Measurements from ENCODE around the gene ATP6V1G2. TPM values are rescaled to one million over a fixed set of nuclear protein-coding genes. Genes with fewer than 3 reads are reported as not detected.

The ATP6V1G2 gene
- total RNA-seq, 2 experiments from 2014 or later = 0.86 to 1.1 TPM

DNA sequence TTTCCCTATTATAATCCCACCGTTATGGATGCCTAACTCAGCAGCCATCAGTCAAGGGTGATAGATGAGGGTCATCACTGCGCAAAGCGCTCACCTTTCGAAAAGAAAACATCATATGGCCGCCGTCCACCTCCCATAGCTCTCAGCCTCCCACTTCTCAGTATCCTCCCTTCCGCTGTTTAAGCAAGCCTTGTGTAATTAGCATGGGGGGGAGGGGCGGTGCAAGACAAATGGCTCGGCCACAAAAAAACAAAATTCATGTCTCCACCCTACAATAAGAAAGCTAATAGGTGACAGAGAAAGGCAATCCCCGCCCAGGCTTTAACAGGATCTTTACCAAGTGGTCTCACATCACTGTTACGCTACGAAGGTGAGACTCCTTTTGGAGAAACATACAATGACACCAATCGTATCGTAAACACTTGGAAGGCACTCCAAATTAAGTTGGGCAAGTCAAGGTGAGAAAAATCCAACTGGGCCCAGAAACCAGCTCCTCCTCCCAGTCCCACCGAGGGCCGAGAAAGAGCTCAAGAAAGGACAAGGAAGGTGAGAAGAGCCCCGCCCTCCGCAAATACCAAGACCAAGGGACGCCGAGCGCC is 5.2 kb downstream of the ATP6V1G2 start:
- Mint-ChIP-seq H3K27me3 (no peaks in the 10 kb centered on the region), H3K27ac (peak overlapping the region; percentile 95), H3K4me1 (ENCODE audit: low read depth) (peaks cover 43% of the 10 kb centered on the region), H3K36me3 (ENCODE audit: low read depth) (peaks cover 48% of the 10 kb centered on the region), H3K4me3 (peak overlapping the region; percentile 81), H3K9me3 (no peaks in the 10 kb centered on the region)
- intact Hi-C loops (cut with micrococcal nuclease) = loop anchor here (2.0 to 10.0 kb wide), 3 partner anchors 48 to 194 kb away; partner anchors contain the start of genes C6orf47, CLIC1, CSNK2B and GPANK1
- DNase-seq (peak; percentile 81), ATAC-seq (peak; percentile 29)
- CTCF ChIA-PET = interaction anchor here (1.0 to 56.2 kb wide), 8 partner anchors 9 to 141 kb away, joined by 5 to 2542 read pairs (median 6); partner anchors contain the start of genes LST1, LTB, NCR3 and TNF
- POLR2A ChIA-PET = interaction anchor here (0.6 to 6.0 kb wide), 47 partner anchors 10 to 1312 kb away, joined by 3 to 97 read pairs (median 4); partner anchors contain the start of genes AIF1, C6orf47, CSNK2B and DXO
- TF ChIP-seq, protein P1, sequence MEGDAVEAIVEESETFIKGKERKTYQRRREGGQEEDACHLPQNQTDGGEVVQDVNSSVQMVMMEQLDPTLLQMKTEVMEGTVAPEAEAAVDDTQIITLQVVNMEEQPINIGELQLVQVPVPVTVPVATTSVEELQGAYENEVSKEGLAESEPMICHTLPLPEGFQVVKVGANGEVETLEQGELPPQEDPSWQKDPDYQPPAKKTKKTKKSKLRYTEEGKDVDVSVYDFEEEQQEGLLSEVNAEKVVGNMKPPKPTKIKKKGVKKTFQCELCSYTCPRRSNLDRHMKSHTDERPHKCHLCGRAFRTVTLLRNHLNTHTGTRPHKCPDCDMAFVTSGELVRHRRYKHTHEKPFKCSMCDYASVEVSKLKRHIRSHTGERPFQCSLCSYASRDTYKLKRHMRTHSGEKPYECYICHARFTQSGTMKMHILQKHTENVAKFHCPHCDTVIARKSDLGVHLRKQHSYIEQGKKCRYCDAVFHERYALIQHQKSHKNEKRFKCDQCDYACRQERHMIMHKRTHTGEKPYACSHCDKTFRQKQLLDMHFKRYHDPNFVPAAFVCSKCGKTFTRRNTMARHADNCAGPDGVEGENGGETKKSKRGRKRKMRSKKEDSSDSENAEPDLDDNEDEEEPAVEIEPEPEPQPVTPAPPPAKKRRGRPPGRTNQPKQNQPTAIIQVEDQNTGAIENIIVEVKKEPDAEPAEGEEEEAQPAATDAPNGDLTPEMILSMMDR (IDR thresholded peaks at IDR 0.05) = no peak

DNA sequence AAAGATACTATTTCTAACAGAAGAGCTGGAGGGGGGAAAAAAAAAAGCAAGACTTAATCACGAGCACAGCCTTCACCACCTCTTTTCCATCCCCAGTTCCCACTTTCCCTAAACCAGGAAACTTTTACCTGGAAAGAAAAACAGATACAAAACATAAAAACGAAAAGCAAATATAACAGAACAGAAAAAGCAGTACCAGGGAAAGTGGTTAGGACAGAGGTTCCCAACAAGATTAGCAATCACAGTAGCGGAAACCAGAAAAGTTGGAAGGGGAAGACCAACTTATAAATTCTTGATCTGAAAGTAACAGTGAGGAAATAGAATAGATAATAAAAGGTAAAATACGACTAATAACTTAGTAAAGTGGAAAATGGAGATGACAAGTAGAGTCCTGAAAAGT is 5.8 kb downstream of the ATP6V1G2 start:
- TF ChIP-seq, protein P1 (IDR thresholded peaks at IDR 0.05) = no peak
- POLR2A ChIA-PET = interaction anchor here (0.8 to 6.0 kb wide), 24 partner anchors 9 to 1313 kb away, joined by 3 to 97 read pairs (median 6); partner anchors contain the start of genes C6orf47, DXO, GPANK1 and LSM2
- DNase-seq = no peak
- intact Hi-C loops (cut with micrococcal nuclease) = loop anchor here (2.0 to 10.0 kb wide), 3 partner anchors 48 to 194 kb away; partner anchors contain the start of genes C6orf47, CLIC1, CSNK2B and GPANK1
- no peaks in the 10 kb centered on the region for H3K27me3 Mint-ChIP-seq
- CTCF ChIA-PET = interaction anchor here (1.2 to 56.2 kb wide), 6 partner anchors 10 to 82 kb away, joined by 5 to 2542 read pairs (median 12); partner anchors contain the start of genes LST1, LTB, NCR3 and TNF
- H3K4me3 Mint-ChIP-seq = peak overlapping the region; percentile 81
- no peaks in the 10 kb centered on the region for H3K9me3 Mint-ChIP-seq
- peaks cover 53% of the 10 kb centered on the region for H3K36me3 Mint-ChIP-seq (ENCODE audit: low read depth)
- peak overlapping the region; percentile 95 for H3K27ac Mint-ChIP-seq
- H3K4me1 Mint-ChIP-seq (ENCODE audit: low read depth) = peaks cover 43% of the 10 kb centered on the region
- ATAC-seq = no peak

DNA sequence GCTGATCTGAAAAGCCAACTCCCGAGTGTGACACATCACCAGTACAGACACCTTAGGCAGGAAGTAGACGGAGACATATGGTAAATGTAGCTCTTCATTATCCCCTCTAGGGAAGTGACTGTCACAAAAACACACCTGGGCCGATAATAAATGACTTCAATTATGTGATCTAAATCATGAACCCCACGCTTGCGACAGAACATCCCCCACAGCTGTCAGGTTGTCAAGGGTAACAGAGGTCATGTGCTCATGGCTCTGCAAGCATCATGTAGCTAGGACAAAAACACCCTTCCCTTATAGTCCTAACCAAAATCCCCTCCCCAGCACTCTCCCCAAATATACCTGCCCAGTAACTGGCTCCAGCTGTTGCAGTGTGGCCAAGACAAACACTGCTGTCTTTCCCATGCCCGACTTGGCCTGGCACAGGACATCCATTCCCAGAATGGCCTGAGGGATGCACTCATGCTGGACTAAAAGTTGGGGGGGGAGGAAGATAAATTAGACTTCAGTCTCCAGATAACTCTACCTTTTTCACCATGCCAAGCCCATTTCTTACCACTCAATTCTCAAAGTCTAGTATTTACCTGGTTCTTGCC is 7.5 kb downstream of the ATP6V1G2 start:
- CTCF ChIA-PET = interaction anchor here (1.3 to 56.2 kb wide), 3 partner anchors 44 to 53 kb away, joined by 6 to 2542 read pairs (median 12); partner anchors contain the start of genes LST1, LTB, NCR3 and TNF
- Mint-ChIP-seq H3K27me3 (no peaks in the 10 kb centered on the region), H3K4me3 (peak overlapping the region; percentile 81), H3K4me1 (ENCODE audit: low read depth) (peaks cover 52% of the 10 kb centered on the region), H3K36me3 (ENCODE audit: low read depth) (peaks cover 70% of the 10 kb centered on the region), H3K27ac (peak overlapping the region; percentile 95), H3K9me3 (no peaks in the 10 kb centered on the region)
- intact Hi-C loops (cut with micrococcal nuclease) = no loop called here
- POLR2A ChIA-PET = interaction anchor here (0.6 to 6.0 kb wide), 12 partner anchors 9 to 113 kb away, joined by 3 to 97 read pairs (median 4); partner anchors contain the start of genes LTB, MCCD1, PRRC2A and TNF
- DNase-seq (peak; percentile 29), ATAC-seq (no peak)
- TF ChIP-seq, protein P1 (IDR thresholded peaks at IDR 0.05) = no peak

DNA sequence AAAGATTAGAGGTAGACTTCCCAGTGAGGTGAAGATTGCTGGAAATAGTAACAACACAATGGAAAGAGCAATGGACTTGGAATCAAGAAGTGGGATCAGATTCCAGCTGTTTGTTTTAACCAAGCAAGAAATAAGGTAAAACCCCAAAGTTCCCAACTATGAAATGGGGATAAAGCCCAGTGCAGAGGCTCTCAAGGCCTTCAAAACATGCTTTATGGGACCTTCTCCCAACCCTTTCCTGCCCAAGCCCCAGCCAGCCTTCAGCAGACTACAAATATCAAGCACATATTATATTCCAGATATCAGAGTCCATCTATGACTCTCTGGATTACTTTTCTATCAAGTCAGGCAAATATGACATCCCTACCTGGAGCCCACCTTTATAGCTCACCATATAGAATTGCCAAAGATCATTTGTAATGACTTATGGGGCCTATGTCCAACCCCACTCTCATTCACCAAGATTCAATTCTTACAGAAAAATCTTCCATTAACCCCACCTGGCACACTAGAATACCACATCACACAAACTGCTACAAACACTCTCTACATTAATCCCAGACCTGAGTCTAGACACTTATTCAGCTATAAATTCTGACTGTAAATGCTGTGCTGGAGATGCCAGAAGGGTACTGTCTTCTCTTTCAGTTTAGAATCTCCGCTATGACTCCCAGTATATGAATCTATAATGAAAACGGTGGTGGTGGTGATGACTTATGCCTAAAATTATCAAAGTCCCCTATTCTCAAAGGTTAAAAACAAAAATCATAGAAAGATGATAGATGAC is 10.7 kb downstream of the ATP6V1G2 start:
- no peak overlapping the region for H3K4me3 Mint-ChIP-seq
- ATAC-seq = no peak

More for the DNA sequence above, 10.7 kb downstream of the ATP6V1G2 start:
- intact Hi-C loops (cut with micrococcal nuclease) = no loop called here
- peak overlapping the region; percentile 14 for H3K27ac Mint-ChIP-seq
- H3K4me1 Mint-ChIP-seq (ENCODE audit: low read depth) = peaks cover 58% of the 10 kb centered on the region
- TF ChIP-seq, protein P1 (IDR thresholded peaks at IDR 0.05) = no peak
- H3K36me3 Mint-ChIP-seq (ENCODE audit: low read depth) = peaks cover 87% of the 10 kb centered on the region
- ChIA-PET POLR2A (interaction anchor here (0.8 to 2.1 kb wide), 5 partner anchors 19 to 89 kb away, joined by 3 to 11 read pairs (median 7); partner anchors contain the start of gene MICB), CTCF (interaction anchor here (1.1 to 56.2 kb wide), 3 partner anchors 11 to 56 kb away, joined by 3 to 2542 read pairs (median 4); partner anchors contain the start of genes LST1, LTB, NCR3 and TNF)
- H3K27me3 Mint-ChIP-seq = no peaks in the 10 kb centered on the region
- DNase-seq = no peak
- no peaks in the 10 kb centered on the region for H3K9me3 Mint-ChIP-seq
